K562 (cell line): ENCODE measurements around the gene SERPINB11. TPM values are rescaled to one million over a fixed set of nuclear protein-coding genes. Genes with fewer than 3 reads are reported as not detected.

Experiments
- ATAC-seq: fragments of 200-7000 bp; cut with Tn5 transposase; 3 replicates; pipeline ENCODE4 v1.9.1; 2020; ENCODE audit warnings: moderate library complexity
- BruUV-seq: library from RNA; stranded (reverse); fragments of 400-500 nt; replicated peaks from 2 replicates; lab custom pipeline; 2021; lab: Mats Ljungman, UMichigan
- CTCF ChIA-PET: fragments of 300-600 bp; formaldehyde crosslinking; extraction: SDS; loops from one replicate; lab custom pipeline; 2021; ENCODE audit warnings: low intra/inter-chr PET ratio; lab: Yijun Ruan, JAX
- POLR2A ChIA-PET: fragments of 300-600, 350-650 bp; sonication (Branson Sonifier 250); formaldehyde crosslinking; extraction: SDS; loops from one replicate; lab custom pipeline; 2021; ENCODE audit warnings: antibody characterized with exemption, inconsistent platforms; lab: Yijun Ruan, JAX
- DNase-seq, 4 experiments: peaks; one replicate each; pipeline versions ENCODE4 v3.0.0 to v3.0.0-alpha.2; 2011 to 2018; ENCODE audit warnings: low spot score in 3 of 4, mixed read lengths in 3 of 4; ENCODE audit errors: extremely low read depth in 1 of 4
- FAIRE-seq: peaks from 2 replicates; lab custom pipeline; 2011; peaks lifted over from hg19 to GRCh38; lab: Jason Lieb, UNC
- H2AFZ ChIP-seq: 2 replicates; pipeline ENCODE4 v1.6.0; 2011; ENCODE audit warnings: low read depth, low read length, control low read depth, inconsistent platforms
- H3K27ac ChIP-seq: fragments of 200-600 bp; 3 replicates; pipeline ENCODE4 v1.8.0; 2011; ENCODE audit warnings: low read depth, mild to moderate bottlenecking, control low read depth, inconsistent platforms, low read length, moderate library complexity, mixed read lengths; ENCODE audit errors: extremely low read depth
- H3K27me3 ChIP-seq, 2 experiments: fragments of 300-600 bp in 1 of 2; 2 replicates in 1 of 2; 3 replicates in 1 of 2; pipeline versions ENCODE4 v1.6.0 to v1.8.0; 2011; ENCODE audit warnings: inconsistent platforms in 2 of 2, low read length in 2 of 2, mild to moderate bottlenecking in 1 of 2, mixed read lengths in 1 of 2, moderate library complexity in 1 of 2; ENCODE audit not compliant: control insufficient read depth in 2 of 2, insufficient read depth in 2 of 2
- H3K36me3 ChIP-seq: fragments of 300-600 bp; 3 replicates; pipeline ENCODE4 v1.8.0; 2011; ENCODE audit warnings: mild to moderate bottlenecking, low read length, inconsistent platforms; ENCODE audit not compliant: control insufficient read depth, insufficient read depth
- H3K4me1 ChIP-seq, 2 experiments: fragments of 200-600 bp in 1 of 2; replicated peaks in 1 of 2; 2 replicates in 1 of 2; 3 replicates in 1 of 2; pipeline versions ENCODE4 v1.5.1 to v1.8.0; 2011; ENCODE audit warnings: inconsistent platforms in 2 of 2, low read length in 2 of 2, mild to moderate bottlenecking in 1 of 2, mixed read lengths in 1 of 2, moderate library complexity in 1 of 2; ENCODE audit not compliant: control insufficient read depth in 2 of 2, insufficient read depth in 2 of 2
- H3K4me2 ChIP-seq: 2 replicates; pipeline ENCODE4 v1.6.1; 2011; ENCODE audit warnings: low read length, control low read depth, inconsistent platforms, mixed read lengths; ENCODE audit not compliant: insufficient read depth
- H3K4me3 ChIP-seq: fragments of 200-600 bp; sonication (generic), shearing (Covaris generic); 2 replicates; pipeline ENCODE4 v1.5.1; 2016; ENCODE audit warnings: control low read depth, inconsistent platforms
- H3K79me2 ChIP-seq: fragments of 200-600 bp; 3 replicates; pipeline ENCODE4 v1.8.0; 2011; ENCODE audit warnings: low read length, inconsistent platforms; ENCODE audit not compliant: control insufficient read depth, insufficient read depth
- H3K9ac ChIP-seq, 2 experiments: 2 replicates each; pipeline versions ENCODE4 v1.6.0 to v1.6.1; 2011; ENCODE audit warnings: low read depth in 2 of 2, low read length in 2 of 2, control low read depth in 1 of 2, inconsistent platforms in 1 of 2, mild to moderate bottlenecking in 1 of 2, mixed read lengths in 1 of 2; ENCODE audit not compliant: insufficient read depth in 1 of 2
- H3K9me1 ChIP-seq: one replicate; pipeline ENCODE4 v1.6.0; 2011; ENCODE audit warnings: inconsistent platforms, mild to moderate bottlenecking, low read length, moderate library complexity; ENCODE audit not compliant: control insufficient read depth, insufficient read depth
- H3K9me3 ChIP-seq: replicated peaks from 2 replicates; pipeline ENCODE4 v1.5.1; 2011; ENCODE audit warnings: low read depth, low read length, inconsistent platforms; ENCODE audit not compliant: control insufficient read depth, insufficient read depth
- H4K20me1 ChIP-seq: replicated peaks from 2 replicates; pipeline ENCODE4 v1.6.1; 2011; ENCODE audit warnings: low read length, inconsistent platforms, mixed read lengths; ENCODE audit not compliant: control insufficient read depth, insufficient read depth
- BACH1 ChIP-seq: fragments of 200-800 bp; sonication (Bioruptor generic); IDR thresholded peaks from 2 replicates; pipeline ENCODE4 v1.6.1; 2016; ENCODE audit warnings: missing genetic modification characterization, missing compliant biosample characterization
- BCL6 ChIP-seq: fragments of 250-450 bp; sonication (Bioruptor Pico); IDR thresholded peaks from 2 replicates; pipeline ENCODE4 v1.4.0; 2020
- CLOCK ChIP-seq: fragments of 250-450 bp; sonication (Bioruptor Pico); IDR thresholded peaks from 2 replicates; pipeline ENCODE4 v1.4.0; 2020; ENCODE audit warnings: mild to moderate bottlenecking, moderate library complexity, borderline replicate concordance
- E2F5 ChIP-seq: sonication (generic); formaldehyde crosslinking; IDR thresholded peaks from 2 replicates; pipeline ENCODE4 v1.8.0; 2022; ENCODE audit warnings: mild to moderate bottlenecking, missing genetic modification reagents
- PATZ1 ChIP-seq: fragments of 250-450 bp; sonication (Bioruptor Pico); IDR thresholded peaks from 2 replicates; pipeline ENCODE4 v1.5.0; 2020; ENCODE audit warnings: mild to moderate bottlenecking, borderline replicate concordance
- PCBP2 ChIP-seq: fragments of 200-400 bp; formaldehyde crosslinking; IDR thresholded peaks from 2 replicates; pipeline ENCODE4 v1.6.1; 2018; ENCODE audit warnings: low read length, low read depth, mild to moderate bottlenecking, moderate library complexity; ENCODE audit not compliant: poor library complexity, severe bottlenecking
- PTRF ChIP-seq: fragments of 450-650 bp; IDR thresholded peaks from 2 replicates; pipeline ENCODE4 v1.6.1; 2016; ENCODE audit warnings: mild to moderate bottlenecking, missing genetic modification characterization, missing compliant biosample characterization
- SUPT5H ChIP-seq: fragments of 450-650 bp; IDR thresholded peaks from 2 replicates; pipeline ENCODE4 v1.6.1; 2016
- TCFL5 ChIP-seq: fragments of 250-450 bp; sonication (Bioruptor Pico); conservative IDR thresholded peaks from 2 replicates; pipeline ENCODE4 v1.6.1; 2021; ENCODE audit warnings: mild to moderate bottlenecking, moderate library complexity, matching md5 sums
- TSHZ1 ChIP-seq: fragments of 250-450 bp; sonication (Bioruptor Pico); IDR thresholded peaks from 2 replicates; pipeline ENCODE4 v1.4.0; 2020; ENCODE audit warnings: mild to moderate bottlenecking, moderate library complexity
- ZBTB9 ChIP-seq: fragments of 450-650 bp; formaldehyde crosslinking; IDR thresholded peaks from 2 replicates; pipeline ENCODE4 v1.4.0; 2020; ENCODE audit warnings: mild to moderate bottlenecking, moderate library complexity
- WGBS: fragments of 100-300 bp; shearing (Covaris generic); methylation state at CpG from one replicate; pipeline ENCODE4 v1.1.6; 2016; ENCODE audit warnings: low coverage, mixed read lengths; ENCODE audit not compliant: insufficient coverage; ENCODE audit errors: missing lambda C conversion rate; 5-methylcytosine and 5-hydroxymethylcytosine counted together
- in situ Hi-C: fragments of 300-500 bp; cut with MboI; formaldehyde crosslinking; loops from 4 replicates; pipeline ENCODE4 v1.15.0; 2018; ENCODE audit warnings: inconsistent platforms, mixed read lengths
- intact Hi-C: fragments of 100-400 bp; cut with micrococcal nuclease; formaldehyde crosslinking; loops from 2 replicates; pipeline ENCODE4 v1.14.2; 2022
- polyA plus RNA-seq, 8 experiments: library from polyadenylated mRNA; depleted of rRNA in 4 of 8; stranded (reverse) in 5 of 8; unstranded in 3 of 8; fragments of >200 nt; fragmentation: Nextera tagmentation in 2 of 8; fragmentation: Illumina TruSeq in 1 of 8; extraction: Ambion mirVana in 2 of 8; extraction: Trizol in 1 of 8; gene quantifications; 2 replicates each; pipeline versions ENCODE4 v1.2.1 to v1.2.3, GENCODE V29; 2011 to 2014; ENCODE audit warnings: inconsistent platforms in 1 of 8, missing spikeins in 1 of 8
- total RNA-seq, 7 experiments: library from RNA; depleted of rRNA in 6 of 7; stranded (reverse); fragments of >200 nt in 6 of 7; fragmentation: Illumina TruSeq in 2 of 7; extraction: Trizol in 2 of 7; gene quantifications; 2 replicates each; pipeline versions ENCODE4 v1.2.1 to v1.2.3, GENCODE V29; 2011 to 2021; ENCODE audit warnings: low replicate concordance in 1 of 7

The SERPINB11 gene
- total and polyA plus RNA-seq, 9 of the 15 experiments (the other 6 are each of a cell fraction or from before 2014, with no cell fraction given): not detected

GRCh38 chr18:63747006-63747405 lies 44.2 kb downstream of the SERPINB11 start (continued):
- TF ChIP-seq E2F5 (CRISPR knock-in tag): no peak
- no peak for TF ChIP-seq ZBTB9 (CRISPR knock-in tag)
- no peak for TF ChIP-seq BCL6 (CRISPR knock-in tag)
- TF ChIP-seq PATZ1 (CRISPR knock-in tag): no peak
- no peak for TF ChIP-seq BACH1 (tag)
- no peak for TF ChIP-seq TCFL5 (CRISPR knock-in tag)

GRCh38 chr18:63749489-63749888 lies 46.7 kb downstream of the SERPINB11 start:
- Histone ChIP-seq H3K4me1 (no peaks in the 10 kb centered on the region), H3K4me3 (no peak overlapping the region), H3K9ac (no peak overlapping the region), H3K27me3 (no peaks in the 10 kb centered on the region), H2AFZ (no peak overlapping the region), H4K20me1 (no peaks in the 10 kb centered on the region), H3K9me3 (no peaks in the 10 kb centered on the region), H3K36me3 (no peaks in the 10 kb centered on the region), H3K27ac (no peak overlapping the region), H3K79me2 (no peaks in the 10 kb centered on the region), H3K9me1 (no peaks in the 10 kb centered on the region), H3K4me2 (no peak overlapping the region)
- intact Hi-C loops (no loop called here), in situ Hi-C loops (no loop called here)
- ATAC-seq (no peak), DNase-seq (no peak), FAIRE-seq (no peak)
- no CpG with 5 or more reads among the region's 1 CpG for WGBS
- CTCF ChIA-PET: no interaction called here
- BruUV-seq: no TSS peak
- POLR2A ChIA-PET: no interaction called here
- TF ChIP-seq PCBP2 (no peak), PTRF (tag) (no peak), TSHZ1 (no peak), SUPT5H (no peak), CLOCK (CRISPR knock-in tag) (no peak)
